Stomach (tissue), 4 donors: Measurements from ENCODE around the gene WNT3.

Experiments
- CTCF ChIP-seq, 7 experiments: fragments of 450-650 bp in 4 of 7; fragments of 200-600 bp in 3 of 7; sonication (generic) in 3 of 7; IDR thresholded peaks; one replicate each; pipeline ENCODE4 v1.5.1; 2016 to 2019; ENCODE audit warnings: antibody characterized with exemption in 7 of 7, control low read depth in 2 of 7, mild to moderate bottlenecking in 1 of 7
- POLR2A ChIP-seq, 4 donors: fragments of 450-650 bp; IDR thresholded peaks; one replicate each; pipeline ENCODE4 v1.6.1; 2016; ENCODE audit warnings: antibody characterized with exemption in 4 of 4, control low read depth in 2 of 4, mild to moderate bottlenecking in 1 of 4, moderate library complexity in 1 of 4

- no peak for TF ChIP-seq CTCF (IDR thresholded peaks at IDR 0.05)
- TF ChIP-seq POLR2A (IDR thresholded peaks at IDR 0.05): no peak
These were observed 32.7 kb upstream of the WNT3 start, which contains the start of gene WNT9B for GRCh38 chr17:46851029-46851741.
